Retinal pigment epithelial cell (primary cell): ENCODE results near the gene SAT2.
"Not testable (repeated sequence)": the region's sequence is repeated elsewhere in the genome, so short reads cannot be mapped to it uniquely, and the experiment has no call there.

Experiments
- DNase-seq: peaks from one replicate; pipeline ENCODE4 v3.0.0-alpha.2; 2010; ENCODE audit warnings: low read depth
- H3K4me3 ChIP-seq: 2 replicates; pipeline ENCODE4 v1.5.1; 2011; ENCODE audit warnings: mild to moderate bottlenecking, low read length, control low read depth, moderate library complexity
- CTCF ChIP-seq: conservative IDR thresholded peaks from 2 replicates; pipeline ENCODE4 v1.5.1; 2011; ENCODE audit warnings: low read depth, low read length, control low read depth, inconsistent platforms

The SAT2 gene

GRCh38 chr17:7613769-7614424, 13.7 kb downstream of the SAT2 start:
- TF ChIP-seq CTCF = no peak
- DNase-seq = no peak
- H3K4me3 ChIP-seq = peak overlapping the region; percentile 87

- no peak for TF ChIP-seq CTCF
- DNase-seq = no peak
- no peak overlapping the region for H3K4me3 ChIP-seq
Observed at GRCh38 chr17:7612294-7612640, 15.4 kb downstream of the SAT2 start.

DNA sequence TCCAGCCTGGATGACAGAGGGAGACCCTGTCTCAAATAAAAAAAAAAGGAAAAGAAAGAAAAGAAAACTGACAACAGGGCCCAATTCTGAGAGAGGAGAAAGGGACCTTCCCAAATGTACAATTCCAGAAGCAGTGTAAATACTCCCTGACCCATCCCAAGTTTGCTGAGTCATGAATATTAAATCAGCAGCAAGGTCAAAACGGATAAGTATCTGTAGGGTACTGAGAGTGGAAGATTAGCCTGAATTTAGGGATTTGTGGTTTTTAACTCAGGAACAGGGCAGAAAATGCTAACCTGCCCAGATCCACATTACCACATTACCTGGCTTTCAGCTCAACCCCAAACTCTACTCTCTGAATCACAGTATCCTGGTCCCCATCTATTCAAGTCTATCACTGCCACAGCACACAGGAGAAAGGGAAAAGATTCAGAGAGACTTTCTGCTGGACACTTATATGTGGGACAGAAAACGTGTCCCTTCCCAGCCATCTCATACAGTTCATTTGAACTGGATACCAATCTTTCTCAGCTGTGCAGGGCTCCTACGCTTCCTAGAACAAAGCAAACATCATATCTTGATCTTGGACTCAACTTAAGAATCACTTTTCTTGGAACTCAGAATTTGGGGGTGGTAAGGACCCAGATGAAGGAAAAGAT, 15.9 kb downstream of the SAT2 start:
- DNase-seq = no peak
- no peak for TF ChIP-seq CTCF
- peak overlapping the region; percentile 7 for H3K4me3 ChIP-seq

DNA sequence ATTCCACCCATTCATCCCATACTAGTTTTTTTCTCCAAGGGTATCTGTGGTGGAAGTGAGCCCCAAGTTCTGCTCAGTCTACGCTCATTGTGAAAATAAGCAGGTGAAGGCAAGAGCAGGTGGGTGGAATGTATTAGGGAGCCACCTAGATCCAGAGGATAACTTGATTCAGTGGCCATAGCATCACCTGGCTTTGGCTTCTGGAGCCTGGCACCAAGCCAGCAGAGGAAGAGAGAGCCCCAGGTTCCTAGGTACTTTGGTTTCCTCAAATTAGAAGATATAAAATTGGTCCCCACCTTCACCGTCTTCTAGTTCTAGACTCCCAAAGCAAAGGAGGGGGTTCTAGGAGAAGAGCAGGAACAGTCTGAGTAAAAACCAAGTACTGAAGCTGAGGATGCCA, 17.0 kb downstream of the SAT2 start:
- DNase-seq = no peak
- no peak for TF ChIP-seq CTCF

DNA sequence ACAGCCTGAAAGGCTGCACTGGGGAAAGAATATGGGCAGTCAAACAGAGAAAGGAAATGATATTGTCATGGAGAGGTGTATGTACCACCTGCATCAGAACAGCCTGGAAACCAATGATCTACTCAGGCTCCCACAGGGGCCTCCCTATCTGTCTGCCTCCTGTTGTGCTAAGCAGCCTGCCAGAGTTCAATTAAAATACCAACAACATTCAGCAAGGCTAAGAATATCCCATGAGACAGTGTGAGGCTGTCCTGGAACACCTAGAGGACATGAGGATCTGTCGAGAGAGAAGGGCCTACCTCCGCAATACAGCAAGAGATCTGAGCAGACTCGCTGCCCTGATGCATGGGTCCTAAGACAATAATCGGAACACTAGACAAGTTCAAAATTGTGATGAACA, 21.3 kb downstream of the SAT2 start:
- no peak for TF ChIP-seq CTCF
- H3K4me3 ChIP-seq = no peak overlapping the region
- no peak for DNase-seq

More for the DNA sequence above, 17.0 kb downstream of the SAT2 start:
- H3K4me3 ChIP-seq = no peak overlapping the region

DNA sequence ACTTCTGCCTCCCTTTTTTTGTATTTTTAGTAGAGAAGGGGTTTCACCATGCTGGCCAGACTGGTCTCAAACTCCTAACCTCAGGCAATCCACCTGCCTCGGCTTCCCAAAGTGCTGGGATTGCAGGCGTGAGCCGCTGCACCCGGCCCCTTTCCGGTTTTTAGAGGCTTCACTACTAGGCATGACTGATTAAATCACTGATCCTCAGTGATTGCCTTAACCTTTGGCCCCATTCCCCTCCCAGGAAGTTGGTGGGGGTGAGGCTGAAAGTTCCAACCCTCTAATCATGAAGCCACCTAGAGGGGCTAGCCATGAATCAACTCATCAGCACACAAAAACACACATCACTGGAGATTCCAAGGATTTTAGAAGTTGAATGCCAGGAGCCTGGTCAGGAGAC, 30.1 kb downstream of the SAT2 start:
- not testable (repeated sequence) for H3K4me3 ChIP-seq, DNase-seq

DNA sequence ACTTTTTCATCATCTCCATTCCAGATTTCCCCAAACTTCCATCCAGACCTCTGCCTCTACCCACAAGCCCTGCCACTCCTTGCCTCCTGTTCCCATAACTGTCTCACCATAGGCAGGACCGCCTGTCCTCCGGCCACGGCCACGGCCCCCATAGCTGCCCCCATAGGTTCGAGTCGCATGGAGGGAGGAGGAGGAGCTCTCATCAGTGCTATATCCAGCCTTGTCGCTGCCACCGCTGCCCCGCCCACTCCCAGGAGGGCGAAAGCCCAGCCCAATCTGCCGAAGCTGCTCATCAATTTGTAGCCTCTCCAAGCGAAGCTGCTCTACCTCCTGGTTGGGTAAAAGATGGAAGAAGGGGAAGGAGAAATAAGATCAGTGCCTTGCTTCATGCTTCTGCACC, 34.3 kb downstream of the SAT2 start:
- H3K4me3 ChIP-seq = no peak overlapping the region
- no peak for TF ChIP-seq CTCF
- DNase-seq = no peak
